PC-9 (cell line): ENCODE measurements around the gene BDKRB1. TPM values are rescaled to one million over a fixed set of nuclear protein-coding genes. Genes with fewer than 3 reads are reported as not detected.

Source experiments
- BruUV-seq: library from RNA; stranded (reverse); fragments of 400-500 nt; replicated peaks from 2 replicates; lab custom pipeline; 2021; lab: Mats Ljungman, UMichigan
- CTCF ChIA-PET: fragments of 300-600 bp; sonication (Branson Sonifier 250); formaldehyde crosslinking; loops from one replicate; lab custom pipeline; 2022; ENCODE audit warnings: antibody characterized with exemption; lab: Charles Lee
- POLR2A ChIA-PET: fragments of 300-600 bp; sonication (Branson Sonifier 250); formaldehyde crosslinking; loops from one replicate; lab custom pipeline; 2022; ENCODE audit warnings: antibody characterized with exemption; ENCODE audit not compliant: unreplicated experiment; lab: Charles Lee
- DNase-seq, 2 experiments: peaks; one replicate each; pipeline versions ENCODE4 v3.0.0 to v3.0.0-alpha.2; 2015 to 2022; ENCODE audit warnings: mixed read lengths in 1 of 2
- H2AFZ ChIP-seq: fragments of 200-600 bp; sonication (generic); 2 replicates; pipeline ENCODE4 v1.8.1; 2017; ENCODE audit warnings: antibody characterized with exemption
- H3F3A ChIP-seq: fragments of 200-600 bp; sonication (generic); 2 replicates; pipeline ENCODE4 v1.8.1; 2017; ENCODE audit warnings: antibody characterized with exemption, mild to moderate bottlenecking, low read depth; ENCODE audit not compliant: insufficient read depth
- H3K27ac ChIP-seq: fragments of 200-600 bp; sonication (generic); 2 replicates; pipeline ENCODE4 v1.6.1; 2016; ENCODE audit warnings: mixed run types
- H3K27me3 ChIP-seq: fragments of 200-600 bp; sonication (generic); 2 replicates; pipeline ENCODE4 v1.6.1; 2016; ENCODE audit warnings: low read depth, mixed run types; ENCODE audit not compliant: insufficient read depth
- H3K36me3 ChIP-seq: fragments of 200-600 bp; sonication (generic); 2 replicates; pipeline ENCODE4 v1.6.1; 2016; ENCODE audit warnings: low read depth, mixed run types
- H3K4me1 ChIP-seq: fragments of 200-600 bp; sonication (generic); replicated peaks from 2 replicates; pipeline ENCODE4 v1.6.1; 2016; ENCODE audit warnings: mixed run types; ENCODE audit not compliant: insufficient read depth
- H3K4me2 ChIP-seq: fragments of 200-600 bp; sonication (generic); 2 replicates; pipeline ENCODE4 v1.6.1; 2017; ENCODE audit warnings: mixed run types
- H3K4me3 ChIP-seq: fragments of 200-600 bp; sonication (generic); 2 replicates; pipeline ENCODE4 v1.6.1; 2016; ENCODE audit warnings: mixed run types
- H3K79me2 ChIP-seq: fragments of 200-600 bp; sonication (generic); 2 replicates; pipeline ENCODE4 v1.6.1; 2017; ENCODE audit warnings: low read depth, mixed run types
- H3K9me2 ChIP-seq: fragments of 200-600 bp; sonication (generic); 2 replicates; pipeline ENCODE4 v1.8.1; 2017; ENCODE audit warnings: mild to moderate bottlenecking; ENCODE audit not compliant: insufficient read depth
- H3K9me3 ChIP-seq: fragments of 200-600 bp; sonication (generic); 2 replicates; pipeline ENCODE4 v1.8.1; 2016; ENCODE audit warnings: low read depth; ENCODE audit not compliant: insufficient read depth
- H4K20me1 ChIP-seq: fragments of 200-600 bp; sonication (generic); 2 replicates; pipeline ENCODE4 v1.8.1; 2017; ENCODE audit not compliant: insufficient read depth
- EZH2 ChIP-seq: fragments of 200-600 bp; sonication (generic); IDR thresholded peaks from 2 replicates; pipeline ENCODE4 v1.8.0; 2017; ENCODE audit warnings: antibody characterized with exemption, low read depth
- intact Hi-C: fragments of 100-400 bp; cut with micrococcal nuclease; formaldehyde crosslinking; loops from one replicate; pipeline ENCODE4 v1.10.0; 2022; ENCODE audit not compliant: unreplicated experiment
- total RNA-seq: library from RNA; stranded (reverse); gene quantifications from 2 replicates; pipeline ENCODE4 v1.2.3, GENCODE V29; 2021
- TF ChIP-seq, protein P1 (sequence below): fragments of 200-600 bp; sonication (generic); conservative IDR thresholded peaks from 2 replicates; pipeline ENCODE4 v1.6.1; 2017; ENCODE audit warnings: mixed run types, antibody characterized with exemption, mild to moderate bottlenecking, moderate library complexity

Gene BDKRB1
- total RNA-seq, 1 experiment from 2014 or later: not detected

DNA sequence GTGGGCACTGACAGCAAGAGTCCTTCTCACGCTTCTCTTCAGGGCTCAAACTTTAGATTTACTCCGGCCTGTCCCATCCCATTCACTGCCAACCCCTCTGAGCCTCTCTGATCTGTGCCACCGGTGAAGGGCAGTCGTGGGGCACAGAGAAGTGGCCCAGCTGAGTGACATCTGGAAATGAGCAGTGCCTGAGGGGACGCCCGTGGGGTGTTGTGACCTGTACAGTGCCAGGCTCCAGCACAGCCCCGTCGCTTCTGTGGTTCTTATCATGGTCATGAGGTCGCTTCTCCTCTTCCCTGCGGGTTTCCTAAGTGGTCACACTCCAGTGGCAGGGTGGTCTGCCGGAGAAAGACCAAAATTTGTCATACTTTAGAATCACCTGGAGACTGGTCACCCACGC is 47.3 kb upstream of the BDKRB1 start:
- no peak for TF ChIP-seq EZH2
- TF ChIP-seq, protein P1, sequence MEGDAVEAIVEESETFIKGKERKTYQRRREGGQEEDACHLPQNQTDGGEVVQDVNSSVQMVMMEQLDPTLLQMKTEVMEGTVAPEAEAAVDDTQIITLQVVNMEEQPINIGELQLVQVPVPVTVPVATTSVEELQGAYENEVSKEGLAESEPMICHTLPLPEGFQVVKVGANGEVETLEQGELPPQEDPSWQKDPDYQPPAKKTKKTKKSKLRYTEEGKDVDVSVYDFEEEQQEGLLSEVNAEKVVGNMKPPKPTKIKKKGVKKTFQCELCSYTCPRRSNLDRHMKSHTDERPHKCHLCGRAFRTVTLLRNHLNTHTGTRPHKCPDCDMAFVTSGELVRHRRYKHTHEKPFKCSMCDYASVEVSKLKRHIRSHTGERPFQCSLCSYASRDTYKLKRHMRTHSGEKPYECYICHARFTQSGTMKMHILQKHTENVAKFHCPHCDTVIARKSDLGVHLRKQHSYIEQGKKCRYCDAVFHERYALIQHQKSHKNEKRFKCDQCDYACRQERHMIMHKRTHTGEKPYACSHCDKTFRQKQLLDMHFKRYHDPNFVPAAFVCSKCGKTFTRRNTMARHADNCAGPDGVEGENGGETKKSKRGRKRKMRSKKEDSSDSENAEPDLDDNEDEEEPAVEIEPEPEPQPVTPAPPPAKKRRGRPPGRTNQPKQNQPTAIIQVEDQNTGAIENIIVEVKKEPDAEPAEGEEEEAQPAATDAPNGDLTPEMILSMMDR: no peak

GRCh38 chr14:96212140-96212539 is 43.9 kb upstream of the BDKRB1 start:
- Histone ChIP-seq H3K4me2 (no peak overlapping the region), H3K9me3 (no peaks in the 10 kb centered on the region), H3K4me3 (no peak overlapping the region), H4K20me1 (no peaks in the 10 kb centered on the region), H3K4me1 (peaks cover under 1% of the 10 kb centered on the region), H3K27ac (no peak overlapping the region), H3K79me2 (no peaks in the 10 kb centered on the region; the same call in 1 of the 2 replicates), H3F3A (no peaks in the 10 kb centered on the region; the same call in 1 of the 2 replicates), H3K9me2 (no peaks in the 10 kb centered on the region), H2AFZ (no peak overlapping the region), H3K27me3 (no peaks in the 10 kb centered on the region), H3K36me3 (no peaks in the 10 kb centered on the region)
- DNase-seq: no peak
- ChIA-PET CTCF (no interaction called here), POLR2A (no interaction called here)
- no TSS peak for BruUV-seq
- intact Hi-C loops: no loop called here
- TF ChIP-seq EZH2: no peak
- TF ChIP-seq, protein P1: no peak

More for the DNA sequence above, 47.3 kb upstream of the BDKRB1 start:
- no peak overlapping the region for H3K27ac ChIP-seq
- H2AFZ ChIP-seq: no peak overlapping the region
- no peaks in the 10 kb centered on the region for H3K9me2 ChIP-seq
- intact Hi-C loops: loop anchor here (10.0 kb wide), 1 partner anchor 104 kb away; no protein-coding TSS in a partner anchor
- no TSS peak for BruUV-seq
- H3K27me3 ChIP-seq: no peaks in the 10 kb centered on the region
- peaks cover 18% of the 10 kb centered on the region for H3F3A ChIP-seq
- no peaks in the 10 kb centered on the region for H3K36me3 ChIP-seq
- peaks cover 7% of the 10 kb centered on the region; the same call in 1 of the 2 replicates for H3K79me2 ChIP-seq
- CTCF ChIA-PET: no interaction called here
- no peak overlapping the region for H3K4me2 ChIP-seq
- H3K4me1 ChIP-seq: peaks cover 30% of the 10 kb centered on the region
- DNase-seq: no peak
- no peak overlapping the region for H3K4me3 ChIP-seq
- POLR2A ChIA-PET: no interaction called here
- no peaks in the 10 kb centered on the region for H4K20me1 ChIP-seq
- H3K9me3 ChIP-seq: no peaks in the 10 kb centered on the region

DNA sequence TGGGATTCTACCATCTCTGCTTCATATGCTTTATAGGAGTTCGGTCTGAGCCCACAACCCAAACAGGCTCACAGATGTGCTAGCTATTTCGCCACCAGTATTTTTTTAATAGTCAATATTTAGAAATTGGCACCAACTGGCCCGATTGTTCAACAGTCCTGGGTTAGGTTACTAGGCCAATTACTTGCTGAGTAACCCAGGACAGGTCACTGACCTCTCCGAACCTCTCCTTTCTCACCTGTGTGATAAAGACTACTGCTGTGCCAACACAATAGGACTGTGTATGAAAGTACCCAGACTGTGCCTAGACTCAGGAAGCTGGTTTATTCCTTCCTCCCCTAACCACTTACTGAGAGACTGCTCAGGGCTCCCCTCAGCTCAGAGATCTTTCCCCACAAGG is 43.1 kb upstream of the BDKRB1 start:
- no peaks in the 10 kb centered on the region for H3K9me2 ChIP-seq
- no peak for TF ChIP-seq EZH2
- TF ChIP-seq, protein P1: no peak
- no TSS peak for BruUV-seq

More for the DNA sequence above, 43.1 kb upstream of the BDKRB1 start:
- intact Hi-C loops: no loop called here
- DNase-seq: no peak
- no peaks in the 10 kb centered on the region for H3K9me3 ChIP-seq
- ChIA-PET CTCF (interaction anchor here (0.7 kb wide), 1 partner anchor 113 kb away, joined by 3 read pairs; no protein-coding TSS in a partner anchor), POLR2A (no interaction called here)
- no peaks in the 10 kb centered on the region for H3K79me2 ChIP-seq
- no peaks in the 10 kb centered on the region for H4K20me1 ChIP-seq
- no peak overlapping the region for H3K4me2 ChIP-seq
- H3K4me3 ChIP-seq: no peak overlapping the region
- H3K27ac ChIP-seq: no peak overlapping the region
- H3K27me3 ChIP-seq: no peaks in the 10 kb centered on the region
- H3F3A ChIP-seq: no peaks in the 10 kb centered on the region; the same call in 1 of the 2 replicates
- no peaks in the 10 kb centered on the region for H3K4me1 ChIP-seq
- no peaks in the 10 kb centered on the region for H3K36me3 ChIP-seq
- no peak overlapping the region for H2AFZ ChIP-seq
